Neural cell (in vitro differentiated cells): ENCODE measurements around the gene RANBP3. TPM values are rescaled to one million over a fixed set of nuclear protein-coding genes. Genes with fewer than 3 reads are reported as not detected.

Experiments
- H2AFZ ChIP-seq: fragments of 200-600, 300-800 bp; sonication (generic), shearing (Covaris generic); 2 replicates; pipeline ENCODE4 v1.6.0; 2014; ENCODE audit warnings: low read depth, mild to moderate bottlenecking, antibody characterized with exemption, low read length, moderate library complexity
- H3F3A ChIP-seq: fragments of 200-600 bp; shearing (Covaris generic); 2 replicates; pipeline ENCODE4 v1.6.1; 2016; ENCODE audit warnings: mild to moderate bottlenecking, moderate library complexity, mixed read lengths, antibody characterized with exemption, low read length; ENCODE audit not compliant: insufficient read depth, poor library complexity, severe bottlenecking
- H3K27ac ChIP-seq: fragments of 200-600, 300-800 bp; sonication (generic), shearing (Covaris generic); 2 replicates; pipeline ENCODE4 v1.5.1; 2014; ENCODE audit warnings: mild to moderate bottlenecking, low read length, moderate library complexity
- H3K27me3 ChIP-seq: fragments of 300-800, 200-600 bp; sonication (generic), shearing (Covaris generic); 2 replicates; pipeline ENCODE4 v1.6.0; 2014; ENCODE audit warnings: mild to moderate bottlenecking, low read depth, low read length, moderate library complexity; ENCODE audit not compliant: insufficient read depth
- H3K36me3 ChIP-seq: fragments of 300-800, 200-600 bp; sonication (generic), shearing (Covaris generic); 2 replicates; pipeline ENCODE4 v1.5.1; 2014; ENCODE audit warnings: mild to moderate bottlenecking, antibody characterized with exemption, low read length, moderate library complexity; ENCODE audit not compliant: insufficient read depth
- H3K4me2 ChIP-seq: fragments of 300-800, 200-600 bp; sonication (generic), shearing (Covaris generic); 2 replicates; pipeline ENCODE4 v1.6.0; 2014; ENCODE audit warnings: mild to moderate bottlenecking, low read length
- H3K4me3 ChIP-seq: fragments of 300-800, 200-600 bp; sonication (generic), shearing (Covaris generic); 2 replicates; pipeline ENCODE4 v1.5.1; 2014; ENCODE audit warnings: mild to moderate bottlenecking, low read length, moderate library complexity
- H3K79me2 ChIP-seq: fragments of 200-600 bp; shearing (Covaris generic); replicated peaks from 2 replicates; pipeline ENCODE4 v1.6.0; 2014; ENCODE audit warnings: mild to moderate bottlenecking, low read length, moderate library complexity; ENCODE audit not compliant: insufficient read depth
- H3K9ac ChIP-seq: fragments of 300-800, 200-600 bp; sonication (generic), shearing (Covaris generic); 2 replicates; pipeline ENCODE4 v1.6.1; 2016; ENCODE audit warnings: mild to moderate bottlenecking, low read length, mixed read lengths
- H3K9me2 ChIP-seq: fragments of 200-600 bp; shearing (Covaris generic); 2 replicates; pipeline ENCODE4 v1.6.1; 2016; ENCODE audit warnings: mild to moderate bottlenecking, low read length, mixed read lengths; ENCODE audit not compliant: insufficient read depth
- H3K9me3 ChIP-seq: fragments of 200-600, 300-800 bp; sonication (generic), shearing (Covaris generic); 2 replicates; pipeline ENCODE4 v1.6.1; 2016; ENCODE audit warnings: mild to moderate bottlenecking, mixed run types, low read length, moderate library complexity, mixed read lengths
- H4K20me1 ChIP-seq: fragments of 200-600 bp; shearing (Covaris generic); 2 replicates; pipeline ENCODE4 v1.6.1; 2016; ENCODE audit warnings: mild to moderate bottlenecking, mixed run types; ENCODE audit not compliant: insufficient read depth
- EP300 ChIP-seq: fragments of 450-650 bp; conservative IDR thresholded peaks from 2 replicates; pipeline ENCODE4 v1.6.1; 2014; ENCODE audit warnings: antibody characterized with exemption, mild to moderate bottlenecking, moderate library complexity; ENCODE audit not compliant: poor library complexity, severe bottlenecking
- EZH2 ChIP-seq: fragments of 200-600, 300-800 bp; shearing (Covaris generic), sonication (generic); IDR thresholded peaks from 2 replicates; pipeline ENCODE4 v1.6.1; 2014; ENCODE audit warnings: antibody characterized with exemption, low read length, borderline replicate concordance, mild to moderate bottlenecking; ENCODE audit not compliant: insufficient read depth, poor library complexity, severe bottlenecking
- MXI1 ChIP-seq: fragments of 450-650 bp; conservative IDR thresholded peaks from 2 replicates; pipeline ENCODE4 v1.6.1; 2014; ENCODE audit warnings: antibody characterized with exemption, mild to moderate bottlenecking; ENCODE audit not compliant: poor library complexity, severe bottlenecking
- POLR2AphosphoS5 ChIP-seq: IDR thresholded peaks from 2 replicates; pipeline ENCODE4 v1.6.1; 2012
- RAD21 ChIP-seq: fragments of 450-650 bp; conservative IDR thresholded peaks from 2 replicates; pipeline ENCODE4 v1.6.1; 2014; ENCODE audit warnings: antibody characterized with exemption, mild to moderate bottlenecking, moderate library complexity
- REST ChIP-seq: IDR thresholded peaks from 2 replicates; pipeline ENCODE4 v1.6.1; 2012; ENCODE audit warnings: borderline replicate concordance
- SMC3 ChIP-seq: fragments of 450-650 bp; conservative IDR thresholded peaks from 2 replicates; pipeline ENCODE4 v1.6.1; 2014; ENCODE audit warnings: antibody characterized with exemption, mild to moderate bottlenecking, moderate library complexity; ENCODE audit not compliant: poor library complexity
- TAF1 ChIP-seq: IDR thresholded peaks from 2 replicates; pipeline ENCODE4 v1.6.1; 2012; ENCODE audit warnings: low read depth
- polyA plus RNA-seq: library from polyadenylated mRNA; depleted of rRNA; stranded (reverse); fragments of >200 nt; gene quantifications from 2 replicates; pipeline ENCODE4 v1.2.3, GENCODE V29; 2014
- TF ChIP-seq, protein P1 (sequence below): fragments of 450-650 bp; IDR thresholded peaks from 2 replicates; pipeline ENCODE4 v1.5.1; 2014; ENCODE audit warnings: antibody characterized with exemption, mild to moderate bottlenecking, moderate library complexity; ENCODE audit not compliant: poor library complexity, severe bottlenecking

Gene RANBP3
- polyA plus RNA-seq, 1 donor from 2014 or later, result 67.6 TPM

- Histone ChIP-seq H4K20me1 (no peaks in the 10 kb centered on the region), H3K27me3 (no peaks in the 10 kb centered on the region), H3K9ac (no peak overlapping the region), H3F3A (no peaks in the 10 kb centered on the region), H3K79me2 (no peaks in the 10 kb centered on the region), H3K36me3 (no peaks in the 10 kb centered on the region), H3K4me2 (no peak overlapping the region), H3K27ac (no peak overlapping the region), H3K9me3 (no peaks in the 10 kb centered on the region), H3K4me3 (no peak overlapping the region), H3K9me2 (no peaks in the 10 kb centered on the region), H2AFZ (no peak overlapping the region)
- TF ChIP-seq, protein P1, sequence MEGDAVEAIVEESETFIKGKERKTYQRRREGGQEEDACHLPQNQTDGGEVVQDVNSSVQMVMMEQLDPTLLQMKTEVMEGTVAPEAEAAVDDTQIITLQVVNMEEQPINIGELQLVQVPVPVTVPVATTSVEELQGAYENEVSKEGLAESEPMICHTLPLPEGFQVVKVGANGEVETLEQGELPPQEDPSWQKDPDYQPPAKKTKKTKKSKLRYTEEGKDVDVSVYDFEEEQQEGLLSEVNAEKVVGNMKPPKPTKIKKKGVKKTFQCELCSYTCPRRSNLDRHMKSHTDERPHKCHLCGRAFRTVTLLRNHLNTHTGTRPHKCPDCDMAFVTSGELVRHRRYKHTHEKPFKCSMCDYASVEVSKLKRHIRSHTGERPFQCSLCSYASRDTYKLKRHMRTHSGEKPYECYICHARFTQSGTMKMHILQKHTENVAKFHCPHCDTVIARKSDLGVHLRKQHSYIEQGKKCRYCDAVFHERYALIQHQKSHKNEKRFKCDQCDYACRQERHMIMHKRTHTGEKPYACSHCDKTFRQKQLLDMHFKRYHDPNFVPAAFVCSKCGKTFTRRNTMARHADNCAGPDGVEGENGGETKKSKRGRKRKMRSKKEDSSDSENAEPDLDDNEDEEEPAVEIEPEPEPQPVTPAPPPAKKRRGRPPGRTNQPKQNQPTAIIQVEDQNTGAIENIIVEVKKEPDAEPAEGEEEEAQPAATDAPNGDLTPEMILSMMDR, result no peak
- TF ChIP-seq EZH2 (no peak), EP300 (no peak), MXI1 (no peak), REST (no peak)
These were observed 21.8 kb upstream of the RANBP3 start for GRCh38 chr19:5999693-6000092.

GRCh38 chr19:5997371-5997770 is 19.4 kb upstream of the RANBP3 start:
- Histone ChIP-seq H3K79me2 (no peaks in the 10 kb centered on the region), H3K36me3 (no peaks in the 10 kb centered on the region)

More at GRCh38 chr19:5997371-5997770, 19.4 kb upstream of the RANBP3 start:
- H3K9me2 ChIP-seq, result no peaks in the 10 kb centered on the region
- no peaks in the 10 kb centered on the region for H3F3A ChIP-seq
- H4K20me1 ChIP-seq, result no peaks in the 10 kb centered on the region
- H3K9me3 ChIP-seq, result no peaks in the 10 kb centered on the region
- no peak overlapping the region for H3K9ac ChIP-seq
- no peak overlapping the region for H3K4me2 ChIP-seq
- no peaks in the 10 kb centered on the region for H3K27me3 ChIP-seq
- no peak overlapping the region for H2AFZ ChIP-seq
- H3K27ac ChIP-seq, result no peak overlapping the region
- no peak for TF ChIP-seq REST
- TF ChIP-seq, protein P1, result no peak
- TF ChIP-seq EZH2, result no peak
- no peak for TF ChIP-seq MXI1
- TF ChIP-seq SMC3, result no peak
- no peak for TF ChIP-seq TAF1
- no peak for TF ChIP-seq POLR2AphosphoS5
- TF ChIP-seq RAD21, result no peak
- TF ChIP-seq EP300, result no peak
- no peak overlapping the region for H3K4me3 ChIP-seq
